Dendritic cell treated with granulocyte-macrophage colony-stimulating factor and Interleukin-4, amounts not matched to agents 40 ng/mL and 50 ng/mL, for 4 days (primary cell): ENCODE measurements around the gene DUXA.
"Not testable (repeated sequence)": the region's sequence is repeated elsewhere in the genome, so short reads cannot be mapped to it uniquely, and the experiment has no call there.

Experiments used
- H3K27ac Mint-ChIP-seq: one replicate; pipeline ENCODE4 v1.8.0; 2022; ENCODE audit warnings: mild to moderate bottlenecking, mixed read lengths
- H3K27me3 Mint-ChIP-seq: one replicate; pipeline ENCODE4 v1.8.0; 2022; ENCODE audit warnings: mild to moderate bottlenecking, mixed read lengths
- H3K36me3 Mint-ChIP-seq: one replicate; pipeline ENCODE4 v1.8.0; 2022; ENCODE audit warnings: low read depth, mixed read lengths
- H3K4me1 Mint-ChIP-seq: one replicate; pipeline ENCODE4 v1.8.0; 2022; ENCODE audit warnings: low read depth, mixed read lengths
- H3K4me3 Mint-ChIP-seq: one replicate; pipeline ENCODE4 v1.8.0; 2022; ENCODE audit warnings: mild to moderate bottlenecking, moderate library complexity, mixed read lengths
- H3K9me3 Mint-ChIP-seq: one replicate; pipeline ENCODE4 v1.8.0; 2022; ENCODE audit warnings: mixed read lengths
- intact Hi-C: fragments of 100-400 bp; cut with micrococcal nuclease; formaldehyde crosslinking; loops from one replicate; pipeline ENCODE4 v1.15.0; 2022

The DUXA gene

DNA sequence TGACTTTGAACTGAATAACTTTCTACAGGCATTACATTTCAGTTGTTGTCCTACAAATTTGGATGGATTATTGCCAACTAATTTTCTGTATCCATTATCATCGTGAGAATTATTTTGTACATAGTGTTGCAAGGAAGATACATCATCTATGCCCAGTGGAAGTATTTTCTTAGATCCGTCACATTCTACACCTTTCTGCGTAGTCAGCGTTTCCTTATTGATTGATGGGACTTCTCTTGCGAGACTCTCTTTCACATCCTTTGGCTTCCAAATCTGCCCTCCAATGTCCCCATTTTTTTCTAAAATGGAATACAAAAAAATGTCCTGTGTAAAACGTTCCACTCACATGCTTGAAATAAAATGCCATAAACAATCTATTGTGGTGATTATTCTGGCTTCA, 31.5 kb downstream of the DUXA start:
- no peak overlapping the region for H3K27ac Mint-ChIP-seq
- intact Hi-C loops, result no loop called here
- H3K9me3 Mint-ChIP-seq, result peaks cover 83% of the 10 kb centered on the region
- no peaks in the 10 kb centered on the region for H3K27me3 Mint-ChIP-seq
- no peak overlapping the region for H3K4me3 Mint-ChIP-seq
- no peaks in the 10 kb centered on the region for H3K36me3 Mint-ChIP-seq
- no peaks in the 10 kb centered on the region for H3K4me1 Mint-ChIP-seq

DNA sequence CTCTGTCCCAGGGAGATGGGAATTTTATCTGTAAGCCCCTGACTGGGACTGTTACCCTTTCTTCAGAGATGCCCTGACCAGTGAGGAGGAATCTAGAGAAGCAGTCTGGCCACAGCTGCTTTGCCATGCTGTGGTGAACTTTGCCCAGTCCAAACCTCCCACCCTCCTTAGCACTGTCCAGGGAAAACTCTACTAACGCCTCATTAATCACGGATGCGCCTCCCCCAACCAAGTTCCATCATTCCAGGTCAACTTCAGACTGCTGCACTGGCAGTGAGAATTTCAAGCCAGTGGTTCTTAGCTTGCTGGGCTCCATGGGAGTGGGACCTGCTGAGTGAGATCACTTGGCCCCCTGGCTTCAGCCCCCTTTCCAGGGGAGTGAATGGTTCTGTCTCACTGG, 39.9 kb downstream of the DUXA start:
- peaks cover 91% of the 10 kb centered on the region for H3K9me3 Mint-ChIP-seq
- H3K27ac Mint-ChIP-seq, H3K27me3 Mint-ChIP-seq: not testable (repeated sequence)

GRCh38 chr19:57123882-57124281, 43.4 kb downstream of the DUXA start:
- Mint-ChIP-seq H3K36me3 (no peaks in the 10 kb centered on the region), H3K4me1 (no peaks in the 10 kb centered on the region), H3K9me3 (peaks cover 79% of the 10 kb centered on the region), H3K27ac (no peak overlapping the region), H3K4me3 (no peak overlapping the region), H3K27me3 (no peaks in the 10 kb centered on the region)
- intact Hi-C loops, result no loop called here

More for the DNA sequence above, 39.9 kb downstream of the DUXA start:
- H3K4me3 Mint-ChIP-seq, intact Hi-C loops, H3K36me3 Mint-ChIP-seq, H3K4me1 Mint-ChIP-seq: not testable (repeated sequence)

DNA sequence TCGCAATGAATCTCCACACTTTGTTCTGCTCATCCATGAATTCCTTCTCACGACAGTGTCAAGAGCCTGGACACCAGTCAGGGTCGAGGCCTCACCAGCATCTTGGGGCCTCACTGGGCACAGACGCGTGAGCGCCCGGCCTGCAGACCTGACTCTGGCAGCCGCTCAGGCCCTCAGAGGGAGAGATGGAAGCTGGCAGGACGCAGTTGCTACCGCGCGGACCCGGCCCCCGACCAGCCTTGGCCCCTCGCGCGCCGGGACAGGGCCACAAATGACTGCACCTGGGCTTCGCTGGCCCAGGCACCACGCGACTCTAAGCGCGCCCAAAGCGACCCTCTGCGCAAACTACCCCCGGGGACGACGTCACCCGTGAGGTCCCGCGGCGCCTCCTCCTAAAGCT, 48.4 kb downstream of the DUXA start:
- Mint-ChIP-seq H3K27ac (no peak overlapping the region), H3K4me3 (no peak overlapping the region)
- intact Hi-C loops, result no loop called here

GRCh38 chr19:57113501-57113900, 53.8 kb downstream of the DUXA start:
- H3K4me1 Mint-ChIP-seq, H3K27me3 Mint-ChIP-seq, intact Hi-C loops, H3K4me3 Mint-ChIP-seq, H3K36me3 Mint-ChIP-seq, H3K27ac Mint-ChIP-seq: not testable (repeated sequence)
- peaks cover 80% of the 10 kb centered on the region for H3K9me3 Mint-ChIP-seq

More for the DNA sequence above, 48.4 kb downstream of the DUXA start:
- H3K4me1 Mint-ChIP-seq, result no peaks in the 10 kb centered on the region
- H3K27me3 Mint-ChIP-seq, result no peaks in the 10 kb centered on the region
- H3K36me3 Mint-ChIP-seq, result no peaks in the 10 kb centered on the region
- H3K9me3 Mint-ChIP-seq, result peaks cover 79% of the 10 kb centered on the region

- H3K36me3 Mint-ChIP-seq, result no peaks in the 10 kb centered on the region
- peaks cover 71% of the 10 kb centered on the region for H3K9me3 Mint-ChIP-seq
- H3K27me3 Mint-ChIP-seq, result peaks cover 6% of the 10 kb centered on the region
- intact Hi-C loops, result no loop called here
- no peak overlapping the region for H3K4me3 Mint-ChIP-seq
- H3K27ac Mint-ChIP-seq, result no peak overlapping the region
- no peaks in the 10 kb centered on the region for H3K4me1 Mint-ChIP-seq
Observed at GRCh38 chr19:57111329-57111644, 56.0 kb downstream of the DUXA start.

GRCh38 chr19:57110592-57111328, 56.5 kb downstream of the DUXA start:
- intact Hi-C loops, result no loop called here
- Mint-ChIP-seq H3K9me3 (peaks cover 66% of the 10 kb centered on the region), H3K4me1 (no peaks in the 10 kb centered on the region), H3K27ac (no peak overlapping the region), H3K36me3 (no peaks in the 10 kb centered on the region), H3K27me3 (peaks cover 10% of the 10 kb centered on the region), H3K4me3 (no peak overlapping the region)

DNA sequence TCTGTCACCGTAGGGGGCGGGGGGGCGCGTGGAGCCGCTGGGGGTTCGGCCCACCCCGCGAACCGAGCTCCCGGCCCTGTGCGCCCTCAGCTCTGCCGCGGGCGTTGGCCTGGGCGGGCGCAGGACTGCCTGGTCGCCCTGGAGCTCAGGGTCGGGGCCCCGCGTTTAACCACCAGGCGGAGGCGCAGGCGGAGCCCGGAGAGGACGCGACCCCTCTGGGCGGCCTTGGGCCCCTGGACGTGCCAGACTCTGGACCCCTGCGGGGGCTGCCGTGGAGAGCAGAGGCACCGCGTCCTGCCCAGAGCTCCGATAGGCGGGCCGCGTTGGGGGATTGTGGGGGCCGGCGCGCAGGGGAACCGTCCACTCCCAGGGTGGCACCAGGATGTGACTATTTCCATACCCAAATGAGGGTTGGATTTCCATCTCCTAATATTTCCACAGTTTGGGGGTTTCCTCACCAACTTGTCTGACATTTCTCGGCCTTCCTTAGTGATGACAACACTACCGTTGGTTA, 60.5 kb downstream of the DUXA start:
- H3K9me3 Mint-ChIP-seq, result peaks cover 48% of the 10 kb centered on the region
- H3K4me3 Mint-ChIP-seq, result no peak overlapping the region
- peaks cover 21% of the 10 kb centered on the region for H3K27me3 Mint-ChIP-seq
- intact Hi-C loops, result no loop called here
- H3K4me1 Mint-ChIP-seq, result no peaks in the 10 kb centered on the region
- H3K36me3 Mint-ChIP-seq, result no peaks in the 10 kb centered on the region
- no peak overlapping the region for H3K27ac Mint-ChIP-seq

DNA sequence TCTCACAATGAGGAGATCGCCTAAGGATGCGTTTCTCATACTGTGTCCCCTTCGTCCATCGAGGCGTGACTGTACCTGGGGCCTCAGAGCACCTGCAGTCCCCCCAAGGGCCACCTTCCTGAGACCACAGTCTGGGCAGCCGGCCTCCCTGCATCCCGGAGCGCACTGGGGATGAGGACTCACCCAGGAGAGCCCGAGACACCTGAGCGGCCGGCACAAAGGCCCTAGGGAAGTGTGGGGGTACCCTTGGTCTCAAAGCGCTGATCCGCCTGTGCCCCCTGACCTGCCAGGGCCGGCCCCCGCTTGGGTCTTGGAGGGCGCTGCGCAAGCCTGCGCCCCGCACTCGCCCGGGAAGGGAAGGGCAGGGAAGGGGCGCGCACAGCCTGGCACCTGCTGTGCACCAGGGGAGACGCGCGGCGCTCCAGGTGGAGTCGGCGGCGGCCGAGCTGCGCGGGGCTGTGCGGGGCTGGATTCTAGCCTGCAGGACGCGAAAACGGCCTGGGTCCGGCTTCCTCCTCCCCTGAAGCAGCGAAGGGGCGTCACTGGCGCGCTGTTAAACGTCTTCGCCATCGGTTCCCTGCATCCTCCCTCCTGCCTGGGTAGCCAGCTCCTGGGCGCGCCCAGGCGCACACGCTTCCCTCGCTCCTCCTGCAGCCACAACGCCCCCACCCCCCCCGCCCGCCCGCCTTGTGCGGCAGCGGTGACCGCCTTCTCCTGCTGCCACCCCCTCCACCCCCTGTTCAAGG, 61.1 kb downstream of the DUXA start:
- Mint-ChIP-seq H3K27me3 (peaks cover 21% of the 10 kb centered on the region), H3K4me3 (no peak overlapping the region), H3K36me3 (no peaks in the 10 kb centered on the region), H3K27ac (no peak overlapping the region), H3K4me1 (no peaks in the 10 kb centered on the region), H3K9me3 (peaks cover 42% of the 10 kb centered on the region)
- intact Hi-C loops, result no loop called here
